Activated T-cell treated with anti-CD3 and anti-CD28 coated beads, Interleukin-2, amount 50 U/mL, for 48 hours (primary cell): ENCODE data around the gene GIT1.

ENCODE experiments used
- DNase-seq, 2 experiments: peaks; one replicate each; pipeline ENCODE4 v3.0.0-alpha.2; 2020

Gene GIT1

DNA sequence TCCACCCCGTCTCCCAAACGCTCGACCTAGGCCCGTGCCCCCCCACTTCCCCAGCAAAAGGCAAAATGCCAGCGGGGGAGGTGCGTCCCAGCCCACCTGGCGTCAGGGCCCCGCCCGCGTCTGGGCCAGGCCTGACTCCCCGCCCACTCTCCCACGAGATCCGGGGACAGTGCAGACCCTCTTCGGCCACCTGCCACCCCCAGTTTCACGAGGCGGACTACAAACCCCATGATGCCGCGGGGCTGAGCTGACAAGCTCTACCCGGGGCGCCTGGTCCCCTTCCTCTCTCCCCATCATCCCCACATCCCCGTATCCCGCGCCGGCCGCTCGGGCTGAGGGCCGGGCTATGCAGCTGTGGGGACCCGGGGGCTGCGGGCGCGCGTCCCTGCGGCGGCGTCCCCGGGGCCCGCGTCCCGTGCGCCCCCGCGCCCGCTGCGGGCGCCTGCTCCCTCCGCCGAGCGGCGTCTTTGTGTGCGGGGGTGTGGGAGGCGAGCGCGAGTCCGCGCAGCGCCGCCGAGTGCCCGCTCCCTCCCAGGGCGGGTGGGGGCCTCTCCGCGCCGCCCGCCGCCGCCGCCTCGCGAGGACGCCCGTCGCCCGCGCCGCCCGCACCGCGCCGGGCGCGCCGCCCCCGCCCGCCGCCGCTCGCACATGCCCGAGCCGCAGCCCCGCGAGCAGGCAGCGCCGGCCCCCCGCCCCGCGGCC lies 3.6 kb upstream of the GIT1 start, which contains the start of gene ANKRD13B:
Gene ANKRD13B, plus strand, starts transcription at position 283 of the 702 bp plus-strand sequence. CDS start 490 bp downstream, outside the sequence.
- DNase-seq = peak; percentile 72 to 76

DNA sequence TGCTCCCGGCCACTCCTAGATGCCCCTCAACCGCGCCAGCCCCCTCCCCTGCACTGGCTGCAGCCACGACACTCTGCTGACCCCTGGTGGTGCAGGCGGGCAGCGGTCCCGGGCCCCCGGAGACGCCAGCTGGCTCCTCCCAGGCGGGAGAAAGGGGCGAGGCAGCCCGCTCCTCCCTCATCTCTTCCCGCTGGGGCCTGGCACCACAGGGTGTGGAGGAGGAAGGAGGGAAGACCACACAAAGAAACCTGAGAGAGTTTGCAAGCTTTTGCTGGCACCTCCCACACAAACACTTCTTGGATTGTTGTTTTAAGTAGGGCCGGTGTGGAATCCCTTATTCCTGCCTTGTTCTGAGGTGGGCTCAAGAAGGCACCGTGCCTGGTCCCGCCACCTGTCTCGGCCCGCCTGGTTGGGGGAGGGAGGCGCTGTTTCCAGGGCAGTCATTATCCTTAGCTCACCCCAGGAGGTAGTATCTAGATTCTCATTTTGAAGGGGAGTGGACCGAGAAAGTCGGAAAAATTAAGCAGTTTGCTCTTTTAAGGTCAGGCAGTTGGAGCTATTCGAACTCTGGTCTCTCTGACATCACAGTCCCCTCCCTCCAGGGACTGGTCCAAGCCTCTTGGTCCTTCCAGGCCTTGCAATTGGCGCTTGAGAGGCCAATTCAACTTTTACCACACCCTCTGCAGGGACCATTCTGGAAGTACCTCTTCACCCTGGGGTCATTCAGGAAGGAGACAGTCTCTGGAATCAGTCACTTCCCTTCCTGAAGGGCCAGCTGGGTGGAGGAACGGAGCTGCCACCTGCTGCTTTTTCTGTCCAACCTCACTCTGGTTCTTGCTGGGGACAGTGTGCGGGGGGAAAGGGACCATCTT lies 2.5 kb upstream of the GIT1 start:
- peak; percentile 89 to 93 for DNase-seq

DNA sequence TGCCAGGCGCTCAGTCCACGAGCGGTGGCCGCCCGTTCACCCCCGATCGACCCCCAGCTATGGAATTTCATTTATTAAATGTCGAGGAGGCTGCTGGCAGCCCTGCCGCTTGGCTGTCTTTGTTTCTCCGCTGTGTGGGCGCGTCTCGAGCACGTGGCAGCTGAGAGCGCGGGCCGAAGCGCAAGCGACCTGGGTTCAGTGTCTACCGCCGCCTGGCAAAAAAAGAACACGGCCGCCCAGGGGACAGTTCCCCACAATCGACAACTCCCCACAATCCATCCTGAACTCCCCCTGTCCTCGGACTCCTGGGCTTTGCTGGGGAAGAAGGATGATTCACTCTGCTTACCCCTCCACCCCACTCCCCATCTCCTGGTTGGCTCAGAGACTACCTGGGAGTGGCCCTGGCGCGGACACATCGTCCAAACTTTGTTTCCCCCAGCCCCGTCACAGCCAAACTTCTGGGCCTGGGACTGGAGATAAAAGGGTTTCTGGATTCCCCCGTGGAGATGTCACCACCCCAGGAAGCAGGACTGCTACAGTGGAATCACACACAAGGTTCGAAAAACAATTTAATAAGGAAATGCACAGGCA lies 1.8 kb upstream of the GIT1 start:
- peak; percentile 71 to 77 for DNase-seq

DNA sequence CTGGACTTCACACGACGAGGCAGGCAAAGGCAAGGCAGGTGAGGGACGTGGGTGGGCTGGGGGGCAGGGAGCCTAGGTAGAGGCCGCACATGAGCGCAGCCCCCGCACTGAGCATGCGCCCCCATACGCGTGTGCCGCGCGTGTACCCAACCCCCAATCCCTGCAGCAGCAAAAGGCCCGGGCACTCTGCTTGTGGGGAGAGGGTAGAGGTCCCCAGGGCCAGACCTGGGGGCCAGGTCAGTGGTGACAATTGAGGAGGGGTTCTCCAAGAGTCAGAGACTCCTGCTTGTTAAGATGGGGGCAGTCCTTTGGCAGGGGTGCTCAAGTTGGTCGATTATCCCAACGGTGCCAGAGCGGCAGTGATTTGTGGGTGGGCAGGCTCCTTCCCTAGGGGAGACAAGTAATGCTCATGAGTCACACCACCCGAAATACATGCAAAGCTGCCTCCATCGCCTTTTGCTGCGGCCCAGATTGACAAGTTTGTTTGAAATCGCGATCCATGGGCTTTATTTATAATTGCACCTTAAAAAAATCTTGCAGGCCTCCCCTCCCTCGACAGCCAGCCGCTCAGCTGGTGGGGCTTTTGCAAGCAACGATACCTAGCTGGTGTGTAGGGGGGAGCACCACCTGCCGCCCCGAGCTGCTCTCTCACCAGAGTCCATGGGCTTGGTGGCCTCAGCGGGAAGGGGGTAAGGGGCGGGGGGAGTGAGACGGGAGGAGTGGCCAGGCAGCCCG lies 1.1 kb upstream of the GIT1 start:
- DNase-seq = peak; percentile 63 to 72

DNA sequence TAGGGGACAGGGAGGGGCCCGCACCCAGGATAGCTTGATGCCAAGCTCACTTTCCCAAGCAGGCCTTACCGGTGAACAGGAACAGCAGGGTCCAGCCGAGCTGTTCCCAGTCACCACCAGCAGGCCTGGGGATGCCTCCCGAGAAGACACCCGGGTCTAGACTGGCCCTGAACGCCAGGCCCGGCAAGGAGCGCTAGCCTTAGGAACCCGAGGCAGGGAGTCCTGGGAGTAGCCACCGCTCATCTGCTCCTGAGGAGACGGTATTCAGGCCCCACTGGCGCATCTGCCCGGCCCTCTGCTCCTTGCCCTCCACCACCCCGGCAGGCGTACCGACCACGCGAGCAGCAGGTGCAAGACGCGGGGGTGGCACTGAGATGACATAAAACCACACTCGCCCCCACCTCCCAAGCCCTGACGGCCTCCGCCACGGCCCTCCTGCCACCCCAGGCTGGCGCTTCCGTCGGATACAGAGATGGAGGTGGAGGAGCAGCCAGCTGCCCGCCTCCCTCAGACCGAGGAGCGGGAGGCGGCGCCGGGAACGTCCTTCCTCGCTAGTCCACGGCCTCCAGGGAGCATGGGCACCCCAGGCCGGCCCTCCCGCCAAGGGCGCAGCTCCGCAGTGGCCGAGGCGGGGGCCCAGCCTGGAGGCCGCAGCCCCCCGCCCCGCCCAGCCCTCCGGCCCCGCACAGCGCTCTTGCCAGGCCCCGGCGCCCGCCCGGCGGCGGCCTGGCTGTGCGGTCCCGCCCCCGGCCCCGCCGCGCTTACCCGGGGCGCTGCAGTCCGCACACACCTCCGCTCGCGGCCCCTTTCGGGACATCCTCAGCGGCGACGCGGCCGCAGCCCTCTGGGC lies 661 bp downstream of the GIT1 start:
- DNase-seq = peak; percentile 57 to 70

DNA sequence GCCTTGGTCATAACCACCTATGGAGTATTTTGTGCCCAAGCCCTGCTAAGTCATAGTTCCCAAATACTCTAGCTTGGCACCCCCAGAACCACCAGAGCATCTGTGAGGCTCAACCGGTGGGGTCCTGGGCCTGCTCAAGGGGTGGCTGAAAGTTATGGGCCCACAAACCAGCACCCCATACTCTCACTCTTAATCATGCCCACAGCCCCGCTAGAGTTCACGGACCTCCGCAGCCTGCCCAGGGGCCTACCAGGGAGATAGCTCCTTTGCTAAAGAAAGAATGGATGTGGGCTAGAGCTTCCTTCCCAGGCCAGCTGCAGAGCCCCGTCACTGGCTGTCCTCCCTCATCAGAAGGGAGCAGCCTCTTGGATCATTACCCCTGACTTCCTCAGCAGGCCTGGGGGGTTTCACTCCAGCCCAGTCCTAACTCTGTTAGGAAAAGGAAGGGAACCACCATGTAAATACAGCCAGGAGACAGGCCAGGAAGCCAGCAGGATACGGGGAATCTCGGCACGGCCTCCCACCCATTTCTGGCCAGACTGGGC lies 1.4 kb downstream of the GIT1 start:
- no peak for DNase-seq

DNA sequence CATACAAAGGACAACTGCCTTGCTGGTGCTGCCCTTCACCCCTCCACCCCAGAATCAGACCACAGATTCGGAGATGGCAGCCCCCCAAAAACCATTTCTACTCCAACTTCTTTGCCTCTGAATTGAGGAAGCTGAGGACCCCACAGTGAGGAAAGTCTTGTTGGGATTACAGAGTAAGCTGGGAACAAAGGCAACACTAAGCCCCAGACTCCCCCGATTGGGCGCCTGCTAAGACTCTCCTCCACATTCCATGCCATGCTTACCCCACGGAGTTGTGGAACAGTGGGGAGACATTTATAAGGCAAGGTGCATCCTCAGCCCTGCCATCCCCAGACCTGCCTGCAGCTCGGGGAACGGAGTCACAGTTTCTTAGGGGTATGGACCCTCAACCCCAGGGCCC lies 1.9 kb downstream of the GIT1 start:
- DNase-seq = no peak

DNA sequence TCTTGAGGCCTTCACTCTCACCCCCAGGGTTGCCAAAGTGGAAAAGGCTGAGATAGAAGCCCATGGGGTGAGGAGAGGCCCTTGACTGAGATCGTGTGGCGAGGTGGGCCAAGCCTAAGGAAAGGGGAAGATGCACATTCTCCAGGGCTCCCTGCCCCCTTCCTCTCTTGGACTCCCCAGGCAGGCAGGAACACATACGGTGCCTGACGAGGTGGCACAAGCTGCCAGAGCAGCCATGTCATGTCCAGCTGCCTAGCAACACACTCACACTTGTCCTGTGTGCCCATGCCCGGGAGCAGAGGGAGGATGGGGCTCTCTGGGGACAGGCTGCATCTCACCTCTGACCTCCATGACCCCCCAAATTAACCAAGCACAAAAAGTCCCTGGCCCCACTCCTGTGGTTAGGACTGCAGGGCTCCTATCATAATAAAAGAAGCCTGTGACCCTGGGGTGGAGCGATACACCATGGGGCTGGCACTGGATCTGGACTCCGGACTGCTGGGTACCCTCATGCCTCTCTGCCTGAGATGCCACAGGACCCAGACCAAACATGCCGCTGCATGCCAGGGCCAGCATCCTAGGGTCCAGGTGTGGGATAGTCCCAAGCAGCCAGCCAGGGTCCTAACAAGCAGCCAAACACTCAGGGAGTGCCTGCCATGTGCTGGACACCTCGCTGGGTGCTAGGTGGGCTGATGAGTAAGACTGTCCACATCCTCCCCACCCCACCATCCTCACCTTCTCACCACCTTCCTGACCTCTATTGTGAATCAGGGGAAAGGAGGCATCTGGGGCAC lies 2.6 kb downstream of the GIT1 start:
- DNase-seq = no peak

DNA sequence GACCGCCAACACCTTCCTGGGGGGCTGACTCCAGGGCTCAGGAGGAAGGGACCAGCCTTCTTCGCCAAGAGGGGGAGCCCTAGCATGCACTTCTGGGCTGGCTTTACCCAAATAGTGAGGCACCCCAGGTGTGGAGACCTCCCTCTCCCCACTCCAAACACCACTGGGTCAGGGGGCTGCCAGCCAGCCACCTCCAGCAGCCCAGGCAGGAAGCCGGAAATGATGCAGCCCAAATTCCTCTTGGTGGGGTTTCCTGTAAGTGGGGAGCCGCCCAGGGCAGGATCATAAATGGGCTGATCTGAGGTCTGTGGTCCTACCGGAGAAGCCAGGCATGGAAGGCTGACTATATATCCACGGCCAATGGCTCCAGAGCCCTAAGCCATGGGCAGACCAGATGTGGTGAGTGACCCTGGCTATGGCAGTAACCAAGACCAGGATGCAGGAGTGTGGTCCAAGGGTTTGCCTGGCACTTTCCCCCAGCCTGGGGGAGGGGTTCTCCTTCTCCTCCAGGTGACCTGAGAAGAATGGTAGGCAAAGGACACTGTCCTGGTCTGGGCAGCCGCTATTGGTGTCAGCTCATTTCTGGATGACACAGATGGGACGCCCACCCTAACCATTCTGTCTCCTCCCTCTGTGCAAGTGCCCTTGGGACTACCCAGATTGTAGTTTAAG lies 4.2 kb downstream of the GIT1 start:
- peak in 1 of 2 experiments; percentile 57 for DNase-seq

DNA sequence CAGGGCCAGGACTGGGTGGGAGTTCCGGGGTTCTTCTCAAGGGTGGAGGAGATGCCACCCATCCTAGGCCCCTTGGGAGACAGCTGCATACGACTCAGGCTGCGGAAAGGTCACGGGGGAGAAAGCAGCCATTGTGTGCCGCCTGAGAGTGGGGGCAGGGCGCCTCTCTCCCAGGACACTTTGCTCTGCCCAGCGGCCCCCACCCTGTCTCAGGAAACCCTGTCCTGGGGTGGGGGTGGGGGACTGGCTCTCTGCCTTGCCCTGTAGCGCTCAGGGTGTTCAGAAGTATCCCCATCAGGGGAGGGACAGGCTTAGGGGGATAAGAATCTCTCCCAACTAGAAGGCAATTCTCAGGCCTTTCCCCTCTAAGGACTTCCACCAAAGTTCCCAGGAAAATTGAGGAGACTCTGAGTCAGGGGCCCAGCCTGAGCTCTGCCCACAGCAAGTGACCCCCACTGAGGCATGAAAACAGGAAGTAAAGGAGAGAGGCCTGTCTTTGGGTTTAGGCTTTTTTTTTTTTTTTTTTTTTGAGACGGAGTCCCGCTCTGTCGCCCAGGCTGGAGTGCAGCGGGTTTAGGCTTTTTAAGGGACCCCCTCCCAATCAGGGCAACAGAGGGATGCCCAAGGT lies 4.9 kb downstream of the GIT1 start:
- DNase-seq = no peak

DNA sequence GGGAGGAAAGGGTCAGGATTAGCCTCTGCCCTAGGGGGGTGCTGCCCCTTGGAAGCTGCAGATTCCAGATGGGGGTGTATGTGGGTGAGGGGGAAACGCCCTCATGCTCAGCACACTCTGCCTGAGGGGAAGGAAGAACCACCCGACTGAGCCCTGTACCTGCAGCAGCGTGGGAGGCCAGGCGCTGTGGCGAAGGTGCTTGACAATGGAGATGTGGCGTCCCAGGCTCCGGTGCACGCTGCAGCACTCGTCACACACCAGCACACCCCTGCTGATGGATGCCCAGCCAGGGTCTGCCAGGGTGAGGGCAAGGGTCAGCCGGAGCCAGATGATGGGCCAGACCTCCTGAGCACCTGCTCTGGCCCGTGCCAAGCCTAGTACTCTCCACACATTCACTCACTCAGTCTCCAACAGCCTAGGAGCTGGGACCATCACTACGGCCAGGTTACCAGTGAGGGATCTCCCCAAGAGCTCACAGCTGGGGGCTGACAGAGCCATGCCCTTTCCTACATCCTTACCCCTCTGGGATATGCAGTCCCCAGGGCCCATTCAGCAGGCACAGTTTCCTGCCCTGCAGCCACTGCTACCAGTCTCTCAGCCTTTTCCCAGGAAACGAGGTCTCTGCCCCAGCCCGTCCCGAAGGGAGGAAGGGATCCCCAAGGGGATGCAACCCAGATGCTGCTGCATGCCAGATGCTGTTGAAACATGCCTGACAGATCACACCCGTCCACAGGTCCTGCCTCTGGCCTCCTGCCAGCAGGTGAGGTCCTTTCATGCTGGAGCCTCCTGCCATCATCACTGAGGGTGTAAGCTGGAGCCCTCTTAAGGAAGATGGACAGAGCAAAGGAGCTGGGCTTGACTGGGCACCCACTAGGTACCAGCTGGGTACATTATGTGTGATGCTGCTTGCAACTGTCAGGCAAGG lies 5.9 kb downstream of the GIT1 start:
- no peak for DNase-seq

DNA sequence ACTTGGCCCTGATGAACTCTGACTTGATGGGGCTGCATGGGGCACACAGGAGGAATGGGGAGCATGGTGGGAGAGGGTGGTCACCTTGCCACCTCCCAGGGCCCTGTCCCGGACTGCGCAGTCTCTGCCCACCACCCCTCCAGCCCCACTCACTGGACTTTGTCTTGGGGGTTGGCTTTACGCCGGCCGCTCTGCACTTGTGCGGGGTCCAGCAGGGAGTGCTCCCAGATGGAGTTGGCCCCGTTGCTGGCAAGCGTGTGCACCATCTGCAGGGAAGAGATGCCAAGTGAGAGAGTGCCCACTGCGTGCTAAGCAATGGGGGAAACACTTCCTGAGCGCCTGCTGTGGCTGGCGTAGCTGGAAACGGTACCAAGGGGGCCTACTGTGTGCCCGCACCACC lies 6.7 kb downstream of the GIT1 start:
- DNase-seq = no peak

DNA sequence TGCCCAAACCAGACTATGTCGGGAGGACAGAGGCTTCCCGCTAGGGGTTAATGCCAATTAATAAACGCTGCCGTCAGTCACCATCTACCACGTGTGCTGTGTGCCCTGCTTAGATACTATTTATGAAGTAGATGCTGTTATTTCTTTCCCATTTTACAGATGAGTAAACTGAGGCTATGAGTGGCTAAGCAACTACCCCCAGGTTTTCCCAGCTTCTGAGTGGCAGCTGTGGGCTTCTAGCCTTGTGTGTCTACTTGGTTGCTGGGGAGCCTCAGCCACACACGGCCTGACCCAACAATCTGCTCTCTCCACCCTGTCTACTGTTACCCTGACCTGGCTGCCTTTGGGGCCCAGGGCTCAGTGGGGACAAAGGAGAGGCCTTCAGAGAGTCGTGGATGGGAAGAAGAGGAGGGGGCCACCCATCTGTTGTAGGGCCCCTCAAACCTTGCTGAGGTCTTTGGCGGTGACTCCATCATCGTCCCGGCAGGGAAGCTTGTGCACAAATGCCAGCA lies 7.1 kb downstream of the GIT1 start:
- no peak for DNase-seq

DNA sequence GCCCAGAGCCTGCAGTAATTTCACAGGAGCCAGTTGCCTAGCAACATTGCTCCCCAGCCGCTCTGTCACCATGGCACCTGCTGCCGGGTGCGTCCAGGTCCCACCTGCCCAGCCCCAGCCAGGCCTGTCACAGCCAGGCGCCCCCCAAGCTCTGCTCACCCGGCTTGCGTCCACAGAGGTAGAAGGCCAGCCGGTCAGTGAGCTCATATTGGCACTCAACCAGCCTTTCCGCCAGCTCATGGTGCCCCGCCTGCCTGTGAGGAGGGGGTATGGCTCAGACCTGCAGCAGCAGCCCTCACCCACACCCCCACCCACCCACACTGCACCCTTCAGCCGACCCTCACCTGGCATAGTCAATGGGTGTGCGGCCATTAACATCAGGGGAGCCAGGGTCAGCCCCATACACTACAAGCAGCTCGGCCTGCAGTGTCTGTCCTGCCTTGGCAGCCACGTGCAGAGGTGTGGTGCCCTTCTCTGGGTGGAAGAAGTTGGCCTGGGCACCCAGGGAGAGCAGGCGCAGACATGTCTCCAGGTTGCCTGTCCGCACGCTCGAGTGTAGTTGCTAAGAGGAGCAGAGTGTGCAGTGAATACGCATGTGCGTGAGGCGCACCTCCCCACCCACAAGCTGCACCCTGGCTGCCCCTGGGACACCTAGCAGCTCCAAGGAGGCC lies 7.7 kb downstream of the GIT1 start:
- DNase-seq = no peak

DNA sequence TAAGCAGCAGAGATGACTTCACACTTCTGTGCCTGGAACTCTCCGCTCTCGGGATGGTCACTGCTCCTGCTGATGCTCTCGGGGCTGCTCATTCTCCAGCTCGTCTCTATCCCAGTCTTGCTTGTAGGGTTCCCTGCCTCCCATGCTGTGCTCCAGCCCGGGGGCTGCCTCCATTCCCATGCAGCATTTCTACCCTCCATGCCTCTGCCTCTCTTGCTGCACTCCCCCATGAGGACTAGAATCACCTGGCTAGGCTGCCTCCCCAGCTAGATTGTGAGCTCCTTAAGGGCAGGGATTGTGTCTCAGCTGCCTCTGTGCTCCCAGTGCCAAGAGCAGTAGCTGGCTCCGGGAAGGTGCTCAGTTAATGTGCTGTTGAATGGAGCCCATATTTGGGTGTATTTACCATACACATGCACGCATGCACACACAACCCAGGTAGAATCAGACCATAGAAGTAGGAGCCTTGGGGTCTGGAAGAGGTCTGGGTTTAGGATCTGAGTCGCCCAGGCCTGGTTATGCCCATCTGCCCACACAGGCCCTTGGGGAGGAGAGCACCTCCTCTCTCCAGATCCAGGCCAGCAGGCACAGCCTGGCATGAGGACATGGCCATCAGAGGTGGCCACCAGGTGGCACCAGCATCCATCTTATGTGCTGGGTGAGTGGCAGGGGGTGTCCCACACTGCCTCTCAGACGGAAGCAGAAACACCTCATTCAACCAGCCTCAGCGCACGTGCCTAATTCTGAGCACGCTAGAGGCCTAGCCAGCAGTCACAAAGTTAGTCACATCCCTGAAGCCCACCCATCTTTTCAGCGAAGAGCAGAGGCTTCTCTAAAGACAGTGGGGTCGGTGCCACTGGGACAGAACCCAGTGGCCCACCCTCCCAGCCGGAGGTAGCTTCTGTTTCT lies 9.3 kb downstream of the GIT1 start:
- peak; percentile 93 to 94 for DNase-seq

DNA sequence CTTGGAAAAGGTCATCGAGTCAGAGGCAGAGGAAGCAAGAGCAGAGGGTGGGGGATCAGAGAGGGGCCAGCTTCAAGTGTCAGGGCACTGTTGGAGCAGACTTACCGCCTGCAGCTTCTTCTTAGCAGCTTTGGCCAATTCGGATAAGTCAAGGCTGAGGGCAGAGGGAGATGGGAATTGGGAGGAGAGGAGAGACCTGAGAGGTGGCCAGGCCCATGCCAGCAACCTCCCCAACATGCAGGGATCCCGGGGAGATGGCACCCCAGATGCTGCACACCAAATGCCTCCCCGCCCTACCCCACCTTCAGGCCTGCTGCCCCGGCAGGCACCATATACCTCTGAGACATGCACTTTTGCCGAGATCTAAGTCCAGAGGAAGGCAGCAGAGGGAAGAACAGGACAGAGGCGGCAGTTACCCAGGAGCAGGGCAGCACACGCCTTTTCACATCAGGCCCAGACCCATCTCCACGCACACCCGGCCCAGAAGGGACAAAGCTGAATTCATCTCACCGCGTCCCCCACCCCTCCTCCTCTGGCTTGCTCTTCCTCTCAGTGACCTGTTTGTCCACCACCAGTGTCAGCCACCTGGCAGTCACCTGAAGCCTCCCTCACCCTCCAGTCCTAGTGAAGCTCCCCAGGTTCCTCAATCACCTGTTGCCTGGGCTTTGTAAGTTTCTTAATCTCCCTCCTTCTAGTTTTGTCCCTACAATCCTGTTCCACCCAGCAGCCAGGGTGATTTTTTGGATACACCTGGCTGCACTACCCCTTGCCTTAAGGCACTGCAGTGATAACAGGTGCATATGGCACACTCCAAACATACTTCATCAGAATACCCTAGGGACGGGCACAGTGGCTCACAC lies 10.6 kb downstream of the GIT1 start:
- DNase-seq = no peak
